Endothelial cell of umbilical vein (primary cell): ENCODE results near the gene CNTN6. TPM values are rescaled to one million over a fixed set of nuclear protein-coding genes. Genes with fewer than 3 reads are reported as not detected.

Source experiments
- BruUV-seq: library from RNA; stranded (reverse); fragments of 400-500 nt; replicated peaks from 2 replicates; lab custom pipeline; 2021; lab: Mats Ljungman, UMichigan
- CTCF ChIA-PET: fragments of 300-600, 350-600 bp; sonication (Branson Sonifier 250); formaldehyde crosslinking; loops from one replicate; lab custom pipeline; 2021; ENCODE audit warnings: antibody characterized with exemption, inconsistent platforms; lab: Charles Lee
- POLR2A ChIA-PET: fragments of 300-600, 350-600 bp; sonication (Branson Sonifier 250); formaldehyde crosslinking; loops from one replicate; lab custom pipeline; 2021; ENCODE audit warnings: antibody characterized with exemption, inconsistent platforms; lab: Charles Lee
- DNase-seq: peaks from one replicate; pipeline ENCODE4 v3.0.0-alpha.2; 2011; ENCODE audit warnings: low read depth, low spot score
- FAIRE-seq: peaks from 2 replicates; lab custom pipeline; 2011; peaks lifted over from hg19 to GRCh38; lab: Jason Lieb, UNC
- H2AFZ ChIP-seq: 2 replicates; pipeline ENCODE4 v1.6.0; 2012; ENCODE audit warnings: low read depth, low read length, control low read depth, inconsistent platforms
- H3K27ac ChIP-seq: 2 replicates; pipeline ENCODE4 v1.5.1; 2011; ENCODE audit warnings: low read depth, mild to moderate bottlenecking, control low read depth, low read length, moderate library complexity; ENCODE audit not compliant: insufficient read depth
- H3K27me3 ChIP-seq, 2 experiments: 2 replicates each; pipeline versions ENCODE4 v1.6.0 to v1.6.1; 2011; ENCODE audit warnings: low read length in 2 of 2, mixed read lengths in 1 of 2; ENCODE audit not compliant: control insufficient read depth in 2 of 2, insufficient read depth in 2 of 2
- H3K36me3 ChIP-seq, 2 experiments: 2 replicates in 1 of 2; 3 replicates in 1 of 2; pipeline ENCODE4 v1.5.1; 2011; ENCODE audit warnings: low read length in 2 of 2, mild to moderate bottlenecking in 1 of 2, moderate library complexity in 1 of 2; ENCODE audit not compliant: control insufficient read depth in 2 of 2, insufficient read depth in 2 of 2; ENCODE audit errors: extremely low read depth in 1 of 2
- H3K4me1 ChIP-seq: 3 replicates; pipeline ENCODE4 v1.5.1; 2011; ENCODE audit warnings: mild to moderate bottlenecking, low read length; ENCODE audit not compliant: control insufficient read depth, insufficient read depth; ENCODE audit errors: extremely low read depth
- H3K4me2 ChIP-seq: 2 replicates; pipeline ENCODE4 v1.6.1; 2011; ENCODE audit warnings: low read length, control low read depth, mixed read lengths; ENCODE audit not compliant: insufficient read depth
- H3K4me3 ChIP-seq, 3 experiments: fragments of 200-600 bp in 1 of 3; sonication (generic), shearing (Covaris generic) in 1 of 3; replicated peaks in 1 of 3; 2 replicates each; pipeline ENCODE4 v1.5.1; 2011 to 2016; ENCODE audit warnings: control low read depth in 3 of 3, low read length in 3 of 3, mild to moderate bottlenecking in 2 of 3, inconsistent platforms in 1 of 3, low read depth in 1 of 3, moderate library complexity in 1 of 3; ENCODE audit not compliant: insufficient read depth in 1 of 3
- H3K79me2 ChIP-seq: 2 replicates; pipeline ENCODE4 v1.6.0; 2012; ENCODE audit warnings: low read length, inconsistent platforms; ENCODE audit not compliant: control insufficient read depth, insufficient read depth
- H3K9ac ChIP-seq: replicated peaks from 2 replicates; pipeline ENCODE3; 2011; ENCODE audit warnings: low read length, control low read depth; ENCODE audit not compliant: insufficient read depth; ENCODE audit errors: extremely low read depth
- H3K9me1 ChIP-seq: replicated peaks from 3 replicates; pipeline ENCODE4 v1.6.0; 2011; ENCODE audit warnings: mild to moderate bottlenecking, low read length; ENCODE audit not compliant: control insufficient read depth, insufficient read depth; ENCODE audit errors: extremely low read depth
- H3K9me3 ChIP-seq: replicated peaks from 2 replicates; pipeline ENCODE4 v1.5.1; 2012; ENCODE audit warnings: low read length, inconsistent platforms; ENCODE audit not compliant: control insufficient read depth, insufficient read depth
- H4K20me1 ChIP-seq: replicated peaks from 2 replicates; pipeline ENCODE3; 2011; ENCODE audit warnings: mild to moderate bottlenecking, low read length; ENCODE audit not compliant: control insufficient read depth, insufficient read depth; ENCODE audit errors: extremely low read depth
- EZH2 ChIP-seq: IDR thresholded peaks from 2 replicates; pipeline ENCODE4 v1.6.1; 2012; ENCODE audit warnings: borderline replicate concordance, low read depth, mild to moderate bottlenecking, moderate library complexity, low read length, inconsistent platforms; ENCODE audit not compliant: severe bottlenecking
- FOS ChIP-seq: IDR thresholded peaks from 2 replicates; pipeline ENCODE4 v1.6.1; 2011; ENCODE audit warnings: mild to moderate bottlenecking, low read length, moderate library complexity, borderline replicate concordance; ENCODE audit not compliant: insufficient read depth
- GATA2 ChIP-seq: IDR thresholded peaks from 2 replicates; pipeline ENCODE4 v1.7.0; 2011; ENCODE audit warnings: low read depth, mild to moderate bottlenecking, moderate library complexity, mixed read lengths, low read length; ENCODE audit not compliant: insufficient read length, insufficient read depth
- JUN ChIP-seq: IDR thresholded peaks from 2 replicates; pipeline ENCODE4 v1.6.1; 2011; ENCODE audit warnings: borderline replicate concordance, low read depth; ENCODE audit not compliant: insufficient read length, insufficient read depth
- MYC ChIP-seq: IDR thresholded peaks from one replicate; pipeline ENCODE4 v1.6.1; 2011; ENCODE audit warnings: mild to moderate bottlenecking, low read depth, low read length
- POLR2A ChIP-seq: IDR thresholded peaks from 2 replicates; pipeline ENCODE4 v1.6.1; 2012; ENCODE audit warnings: low read depth, mild to moderate bottlenecking, control low read depth, low read length
- POLR2AphosphoS5 ChIP-seq: IDR thresholded peaks from 2 replicates; pipeline ENCODE4 v1.6.1; 2012; ENCODE audit warnings: low read depth, mild to moderate bottlenecking, control low read depth, low read length, moderate library complexity; ENCODE audit not compliant: insufficient read depth
- dilution Hi-C: fragments of 300-500 bp; cut with MboI; formaldehyde crosslinking; loops from one replicate; pipeline ENCODE4 v1.15.0; 2019; ENCODE audit warnings: low sequenced_read_pairs; ENCODE audit not compliant: extremely low pct_ligation_motif_present
- intact Hi-C: fragments of 100-400 bp; cut with micrococcal nuclease; formaldehyde crosslinking; loops from one replicate; pipeline ENCODE4 v1.10.0; 2022
- polyA plus RNA-seq, 4 experiments: library from polyadenylated mRNA; depleted of rRNA in 3 of 4; stranded (reverse) in 3 of 4; unstranded in 1 of 4; fragments of >200 nt; gene quantifications; 2 replicates each; pipeline versions ENCODE4 v1.2.1 to v1.2.3, GENCODE V29; 2011 to 2012; ENCODE audit warnings: missing spikeins in 1 of 4
- total RNA-seq: library from RNA; stranded (reverse); gene quantifications from 2 replicates; pipeline ENCODE4 v1.2.3, GENCODE V29; 2021
- TF ChIP-seq, protein P1 (sequence below): IDR thresholded peaks from 2 replicates; pipeline ENCODE4 v1.6.1; 2011; ENCODE audit not compliant: insufficient read depth, insufficient read length
- TF ChIP-seq, protein P2 (sequence below), 2 donors: IDR thresholded peaks; 1 replicate in 1 of 2; 2 replicates in 1 of 2; pipeline ENCODE4 v1.5.1; 2011; ENCODE audit warnings: low read length in 2 of 2, mild to moderate bottlenecking in 2 of 2, moderate library complexity in 2 of 2, control low read depth in 1 of 2, inconsistent platforms in 1 of 2, low read depth in 1 of 2; ENCODE audit not compliant: insufficient read depth in 1 of 2; ENCODE audit errors: extremely low read depth in 1 of 2

The CNTN6 gene
- total and polyA plus RNA-seq, 2 donors (not counting 3 experiments of a cell fraction or from before 2014, with no cell fraction given) = not detected

DNA sequence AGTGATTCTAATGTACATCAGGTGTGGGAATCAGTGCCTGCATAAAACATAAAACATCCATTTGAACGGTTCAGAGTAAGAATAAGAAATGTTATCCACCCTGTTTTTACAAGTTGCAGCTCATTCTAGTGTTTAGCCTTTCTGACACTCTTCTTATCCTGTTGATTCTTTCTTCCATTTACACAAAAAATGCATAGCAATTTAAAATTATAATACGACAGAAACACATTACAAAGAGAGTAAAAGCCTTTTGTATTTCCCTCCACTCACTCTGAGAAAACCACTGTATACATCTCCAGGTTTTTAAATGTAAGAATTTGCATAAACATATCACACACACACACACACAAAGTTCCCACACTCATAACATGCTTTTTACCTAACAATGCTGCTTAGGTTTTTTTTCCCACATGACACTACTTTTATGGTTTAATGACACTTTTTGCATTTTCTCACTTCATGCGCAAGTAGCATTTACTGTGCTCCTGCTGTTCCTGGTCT lies 199.8 kb downstream of the CNTN6 start:
- POLR2A ChIA-PET = no interaction called here
- FAIRE-seq (no peak), DNase-seq (no peak)
- dilution Hi-C loops (no loop called here), intact Hi-C loops (no loop called here)
- no peak overlapping the region for H3K9ac ChIP-seq
- H3K4me1 ChIP-seq = no peaks in the 10 kb centered on the region
- no TSS peak for BruUV-seq
- CTCF ChIA-PET = no interaction called here
- H3K36me3 ChIP-seq = no peaks in the 10 kb centered on the region
- H3K79me2 ChIP-seq = no peaks in the 10 kb centered on the region
- H3K27me3 ChIP-seq = no peaks in the 10 kb centered on the region
- no peak overlapping the region for H2AFZ ChIP-seq
- no peaks in the 10 kb centered on the region for H3K9me1 ChIP-seq
- TF ChIP-seq, protein P1, sequence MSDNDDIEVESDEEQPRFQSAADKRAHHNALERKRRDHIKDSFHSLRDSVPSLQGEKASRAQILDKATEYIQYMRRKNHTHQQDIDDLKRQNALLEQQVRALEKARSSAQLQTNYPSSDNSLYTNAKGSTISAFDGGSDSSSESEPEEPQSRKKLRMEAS = no peak
- TF ChIP-seq JUN (no peak), EZH2 (no peak)
- TF ChIP-seq, protein P2, sequence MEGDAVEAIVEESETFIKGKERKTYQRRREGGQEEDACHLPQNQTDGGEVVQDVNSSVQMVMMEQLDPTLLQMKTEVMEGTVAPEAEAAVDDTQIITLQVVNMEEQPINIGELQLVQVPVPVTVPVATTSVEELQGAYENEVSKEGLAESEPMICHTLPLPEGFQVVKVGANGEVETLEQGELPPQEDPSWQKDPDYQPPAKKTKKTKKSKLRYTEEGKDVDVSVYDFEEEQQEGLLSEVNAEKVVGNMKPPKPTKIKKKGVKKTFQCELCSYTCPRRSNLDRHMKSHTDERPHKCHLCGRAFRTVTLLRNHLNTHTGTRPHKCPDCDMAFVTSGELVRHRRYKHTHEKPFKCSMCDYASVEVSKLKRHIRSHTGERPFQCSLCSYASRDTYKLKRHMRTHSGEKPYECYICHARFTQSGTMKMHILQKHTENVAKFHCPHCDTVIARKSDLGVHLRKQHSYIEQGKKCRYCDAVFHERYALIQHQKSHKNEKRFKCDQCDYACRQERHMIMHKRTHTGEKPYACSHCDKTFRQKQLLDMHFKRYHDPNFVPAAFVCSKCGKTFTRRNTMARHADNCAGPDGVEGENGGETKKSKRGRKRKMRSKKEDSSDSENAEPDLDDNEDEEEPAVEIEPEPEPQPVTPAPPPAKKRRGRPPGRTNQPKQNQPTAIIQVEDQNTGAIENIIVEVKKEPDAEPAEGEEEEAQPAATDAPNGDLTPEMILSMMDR (IDR thresholded peaks at IDR 0.05; ENCODE audit: extremely low read depth in 1 of 2, insufficient read depth in 1 of 2, low read depth in 1 of 2, low read length in 2 of 2) = no peak
- H3K9me3 ChIP-seq = peaks cover 1% of the 10 kb centered on the region
- H4K20me1 ChIP-seq = no peaks in the 10 kb centered on the region
- no peak overlapping the region for H3K27ac ChIP-seq
- no peak overlapping the region for H3K4me2 ChIP-seq
- H3K4me3 ChIP-seq = no peak overlapping the region

DNA sequence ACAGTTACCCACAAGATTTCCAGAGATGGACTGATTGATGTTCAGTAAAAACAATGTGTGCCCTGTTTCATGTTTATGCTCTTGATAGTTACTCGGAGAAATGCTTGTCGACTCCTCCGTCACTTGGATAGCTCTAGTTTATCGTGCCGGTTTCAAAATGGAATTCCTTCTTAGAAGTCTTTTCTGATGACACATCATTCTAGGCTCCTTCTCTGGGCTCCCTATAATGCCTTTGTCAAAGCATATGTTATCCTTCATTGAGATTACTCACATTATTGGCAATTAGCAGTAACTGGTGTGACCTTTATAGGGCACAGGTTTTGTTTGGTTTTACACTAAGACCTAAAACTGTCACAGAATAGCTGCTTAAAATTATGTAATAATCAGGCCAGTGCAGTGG lies 201.8 kb downstream of the CNTN6 start:
- FAIRE-seq (no peak), DNase-seq (no peak)
- H2AFZ ChIP-seq = no peak overlapping the region
- no peaks in the 10 kb centered on the region for H3K4me1 ChIP-seq
- no peaks in the 10 kb centered on the region for H3K36me3 ChIP-seq
- no peaks in the 10 kb centered on the region for H3K9me1 ChIP-seq
- no peak for TF ChIP-seq EZH2
- TF ChIP-seq GATA2 = no peak
- TF ChIP-seq, protein P1 = no peak
- TF ChIP-seq POLR2AphosphoS5 = no peak
- TF ChIP-seq, protein P2 (IDR thresholded peaks at IDR 0.05; ENCODE audit: extremely low read depth in 1 of 2, insufficient read depth in 1 of 2, low read depth in 1 of 2, low read length in 2 of 2) = no peak
- TF ChIP-seq POLR2A = no peak
- no peak for TF ChIP-seq MYC
- no peak for TF ChIP-seq JUN
- no peak for TF ChIP-seq FOS
- no peaks in the 10 kb centered on the region for H4K20me1 ChIP-seq
- POLR2A ChIA-PET = no interaction called here
- H3K9me3 ChIP-seq = peaks cover 1% of the 10 kb centered on the region
- no peaks in the 10 kb centered on the region for H3K27me3 ChIP-seq
- H3K9ac ChIP-seq = no peak overlapping the region
- no peak overlapping the region for H3K4me2 ChIP-seq
- dilution Hi-C loops = no loop called here
- intact Hi-C loops = no loop called here
- BruUV-seq = no TSS peak
- H3K27ac ChIP-seq = no peak overlapping the region
- no peaks in the 10 kb centered on the region for H3K79me2 ChIP-seq
- CTCF ChIA-PET = no interaction called here
- H3K4me3 ChIP-seq = no peak overlapping the region
